Measurements from ENCODE around the gene EARS2.

DNA sequence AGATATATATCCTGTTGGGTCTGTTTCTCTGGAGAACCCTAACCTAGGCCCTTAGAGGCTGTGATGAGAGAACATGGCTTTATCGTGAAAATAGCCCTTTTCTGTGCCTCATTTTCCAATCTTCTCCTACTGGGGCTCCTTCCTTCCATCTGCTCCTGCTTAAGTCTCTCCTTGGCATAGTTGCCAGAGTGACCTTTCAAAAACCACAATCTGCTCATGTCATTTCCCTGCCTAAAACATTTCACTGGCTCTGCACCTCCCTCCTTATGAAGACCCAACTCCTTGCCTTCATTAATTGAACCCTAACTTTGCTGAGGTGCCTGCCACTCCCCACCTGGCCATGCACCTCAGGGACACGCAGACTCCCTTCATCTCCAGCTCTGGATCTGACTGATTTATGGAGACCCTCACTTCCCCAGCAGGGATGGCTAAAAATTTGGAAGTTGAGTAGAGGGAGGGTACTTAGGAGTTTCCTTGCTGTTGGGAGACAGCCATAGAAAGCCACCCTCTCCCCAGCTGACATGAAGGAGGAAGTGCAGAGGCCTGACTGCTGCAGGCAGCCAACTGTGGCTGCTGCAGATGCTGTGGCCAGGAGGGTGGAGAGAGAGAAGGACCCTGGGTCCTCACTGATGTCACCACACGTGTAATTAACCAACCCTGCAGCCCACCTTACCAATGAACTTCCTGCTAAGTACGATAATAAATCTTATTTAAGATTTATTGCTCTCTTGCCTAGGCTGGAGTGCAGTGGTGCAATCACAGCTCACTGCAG, 40.6 kb downstream of the EARS2 start:
- TF ChIP-seq, protein P1, sequence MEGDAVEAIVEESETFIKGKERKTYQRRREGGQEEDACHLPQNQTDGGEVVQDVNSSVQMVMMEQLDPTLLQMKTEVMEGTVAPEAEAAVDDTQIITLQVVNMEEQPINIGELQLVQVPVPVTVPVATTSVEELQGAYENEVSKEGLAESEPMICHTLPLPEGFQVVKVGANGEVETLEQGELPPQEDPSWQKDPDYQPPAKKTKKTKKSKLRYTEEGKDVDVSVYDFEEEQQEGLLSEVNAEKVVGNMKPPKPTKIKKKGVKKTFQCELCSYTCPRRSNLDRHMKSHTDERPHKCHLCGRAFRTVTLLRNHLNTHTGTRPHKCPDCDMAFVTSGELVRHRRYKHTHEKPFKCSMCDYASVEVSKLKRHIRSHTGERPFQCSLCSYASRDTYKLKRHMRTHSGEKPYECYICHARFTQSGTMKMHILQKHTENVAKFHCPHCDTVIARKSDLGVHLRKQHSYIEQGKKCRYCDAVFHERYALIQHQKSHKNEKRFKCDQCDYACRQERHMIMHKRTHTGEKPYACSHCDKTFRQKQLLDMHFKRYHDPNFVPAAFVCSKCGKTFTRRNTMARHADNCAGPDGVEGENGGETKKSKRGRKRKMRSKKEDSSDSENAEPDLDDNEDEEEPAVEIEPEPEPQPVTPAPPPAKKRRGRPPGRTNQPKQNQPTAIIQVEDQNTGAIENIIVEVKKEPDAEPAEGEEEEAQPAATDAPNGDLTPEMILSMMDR (IDR thresholded peaks at IDR 0.05; ENCODE audit: low read depth, low read length): no peak
- TF ChIP-seq MYC (IDR thresholded peaks at IDR 0.05; ENCODE audit: low read depth, low read length) (no peak), POLR2A (IDR thresholded peaks at IDR 0.05; ENCODE audit: extremely low read depth, insufficient read length) (no peak)
- TF ChIP-seq, protein P2, sequence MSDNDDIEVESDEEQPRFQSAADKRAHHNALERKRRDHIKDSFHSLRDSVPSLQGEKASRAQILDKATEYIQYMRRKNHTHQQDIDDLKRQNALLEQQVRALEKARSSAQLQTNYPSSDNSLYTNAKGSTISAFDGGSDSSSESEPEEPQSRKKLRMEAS (IDR thresholded peaks at IDR 0.05; ENCODE audit: low read depth, low read length): 0 out of 2 replicates have a peak, but pooled peaks have one; percentile 23
